Progenitor cell of endocrine pancreas (in vitro differentiated cells): ENCODE results near the gene NRXN3. TPM values are rescaled to one million over a fixed set of nuclear protein-coding genes. Genes with fewer than 3 reads are reported as not detected.

ENCODE experiments used
- DNase-seq: peaks from one replicate; pipeline ENCODE4 v3.0.0; 2021; ENCODE audit warnings: low spot score; ENCODE audit not compliant: unreplicated experiment
- H3K27ac Mint-ChIP-seq: 2 replicates; pipeline ENCODE4 v1.8.0; 2021; ENCODE audit warnings: mild to moderate bottlenecking, moderate library complexity, mixed read lengths
- H3K27me3 Mint-ChIP-seq: 2 replicates; pipeline ENCODE4 v1.8.0; 2021; ENCODE audit warnings: mixed read lengths
- H3K36me3 Mint-ChIP-seq: 2 replicates; pipeline ENCODE4 v1.8.0; 2022; ENCODE audit warnings: mixed read lengths; ENCODE audit not compliant: insufficient read depth
- H3K4me1 Mint-ChIP-seq: 2 replicates; pipeline ENCODE4 v1.8.0; 2021; ENCODE audit warnings: low read depth, mixed read lengths
- H3K4me3 Mint-ChIP-seq: 2 replicates; pipeline ENCODE4 v1.8.0; 2021; ENCODE audit warnings: low read depth, mild to moderate bottlenecking, moderate library complexity, mixed read lengths
- H3K9me3 Mint-ChIP-seq: 2 replicates; pipeline ENCODE4 v1.8.0; 2021; ENCODE audit warnings: low read depth, mixed read lengths
- CTCF ChIP-seq: fragments of 200-600 bp; sonication (generic); IDR thresholded peaks from one replicate; pipeline ENCODE4 v1.5.0; 2021; ENCODE audit warnings: antibody characterized with exemption, mild to moderate bottlenecking; ENCODE audit not compliant: unreplicated experiment
- total RNA-seq: library from RNA; stranded (reverse); gene quantifications from 2 replicates; pipeline ENCODE4 v1.2.1, GENCODE V29; 2021

The NRXN3 gene
- total RNA-seq, 1 donor from 2014 or later: 22.1 TPM

- Mint-ChIP-seq H3K27me3 (peaks cover 4% of the 10 kb centered on the region), H3K27ac (no peak overlapping the region), H3K9me3 (peaks cover 4% of the 10 kb centered on the region), H3K36me3 (peaks cover 2% of the 10 kb centered on the region), H3K4me3 (no peak overlapping the region), H3K4me1 (peaks cover 20% of the 10 kb centered on the region)
- no peak for TF ChIP-seq CTCF
- no peak for DNase-seq
Observed at GRCh38 chr14:79702197-79702596, 1532.0 kb downstream of the NRXN3 start.

- H3K9me3 Mint-ChIP-seq: no peaks in the 10 kb centered on the region
- peaks cover 20% of the 10 kb centered on the region for H3K4me1 Mint-ChIP-seq
- no peak for TF ChIP-seq CTCF
- no peak overlapping the region for H3K27ac Mint-ChIP-seq
- no peak overlapping the region for H3K4me3 Mint-ChIP-seq
- peaks cover 4% of the 10 kb centered on the region for H3K27me3 Mint-ChIP-seq
- DNase-seq: no peak
- no peaks in the 10 kb centered on the region for H3K36me3 Mint-ChIP-seq
Observed at GRCh38 chr14:79703209-79703608, 1533.0 kb downstream of the NRXN3 start.

GRCh38 chr14:79704041-79704807 is 1534.1 kb downstream of the NRXN3 start:
- DNase-seq: no peak
- H3K9me3 Mint-ChIP-seq: no peaks in the 10 kb centered on the region
- peaks cover 24% of the 10 kb centered on the region for H3K4me1 Mint-ChIP-seq
- H3K27me3 Mint-ChIP-seq: peaks cover 4% of the 10 kb centered on the region
- H3K27ac Mint-ChIP-seq: no peak overlapping the region
- no peaks in the 10 kb centered on the region for H3K36me3 Mint-ChIP-seq
- H3K4me3 Mint-ChIP-seq: no peak overlapping the region
- TF ChIP-seq CTCF: no peak

GRCh38 chr14:79705126-79705894 is 1535.1 kb downstream of the NRXN3 start:
- Mint-ChIP-seq H3K4me1 (peaks cover 29% of the 10 kb centered on the region), H3K4me3 (no peak overlapping the region), H3K27ac (no peak overlapping the region), H3K9me3 (no peaks in the 10 kb centered on the region), H3K27me3 (peaks cover 4% of the 10 kb centered on the region), H3K36me3 (no peaks in the 10 kb centered on the region)
- TF ChIP-seq CTCF: no peak
- no peak for DNase-seq

- Mint-ChIP-seq H3K27ac (no peak overlapping the region), H3K4me3 (no peak overlapping the region), H3K27me3 (peaks cover 4% of the 10 kb centered on the region), H3K9me3 (no peaks in the 10 kb centered on the region), H3K36me3 (no peaks in the 10 kb centered on the region), H3K4me1 (peaks cover 29% of the 10 kb centered on the region)
- TF ChIP-seq CTCF: no peak
- no peak for DNase-seq
Observed at GRCh38 chr14:79706382-79706781, 1536.2 kb downstream of the NRXN3 start.
